Tibial nerve (tissue), 4 donors: ENCODE data around the gene CARD9. TPM values are rescaled to one million over a fixed set of nuclear protein-coding genes. Genes with fewer than 3 reads are reported as not detected.

Experiments used
- DNase-seq, 2 donors: peaks; one replicate each; pipeline ENCODE4 v3.0.0-alpha.2; 2019; ENCODE audit warnings: low spot score in 2 of 2
- H3K27ac ChIP-seq, 4 donors: fragments of 200-600 bp; sonication (generic) in 3 of 4; one replicate each; pipeline ENCODE4 v1.5.1; 2017 to 2019; ENCODE audit warnings: mild to moderate bottlenecking in 1 of 4
- H3K27me3 ChIP-seq, 2 donors: fragments of 200-600 bp; sonication (generic) in 1 of 2; one replicate each; pipeline versions ENCODE4 v1.5.1 to v1.6.0; 2017 to 2019
- H3K36me3 ChIP-seq, 3 donors: fragments of 200-600 bp; sonication (generic); one replicate each; pipeline ENCODE4 v1.5.1; 2018 to 2019
- H3K4me1 ChIP-seq, 4 donors: fragments of 200-600 bp; sonication (generic) in 3 of 4; one replicate each; pipeline ENCODE4 v1.5.1; 2017 to 2019
- H3K4me3 ChIP-seq, 4 donors: fragments of 200-600 bp; sonication (generic) in 3 of 4; one replicate each; pipeline ENCODE4 v1.5.1; 2017 to 2019; ENCODE audit warnings: mild to moderate bottlenecking in 1 of 4, moderate library complexity in 1 of 4
- H3K9me3 ChIP-seq, 4 donors: fragments of 200-600 bp; sonication (generic) in 3 of 4; one replicate each; pipeline ENCODE4 v1.5.1; 2017 to 2019
- CTCF ChIP-seq, 5 experiments: fragments of 200-600 bp in 3 of 5; fragments of 450-650 bp in 2 of 5; sonication (generic) in 3 of 5; IDR thresholded peaks; one replicate each; pipeline ENCODE4 v1.5.1; 2016 to 2019; ENCODE audit warnings: antibody characterized with exemption in 5 of 5, mild to moderate bottlenecking in 3 of 5, moderate library complexity in 2 of 5
- EP300 ChIP-seq, 2 donors: sonication (generic); formaldehyde crosslinking; IDR thresholded peaks; one replicate each; pipeline ENCODE4 v1.6.1; 2017; ENCODE audit warnings: antibody characterized with exemption in 2 of 2, mild to moderate bottlenecking in 1 of 2
- POLR2A ChIP-seq, 2 donors: fragments of 450-650 bp; IDR thresholded peaks; one replicate each; pipeline ENCODE4 v1.6.1; 2017; ENCODE audit warnings: antibody characterized with exemption in 2 of 2, mild to moderate bottlenecking in 2 of 2, moderate library complexity in 2 of 2
- WGBS, 2 donors: methylation state at CpG; one replicate each; pipeline ENCODE4 v1.1.5; 2018; 5-methylcytosine and 5-hydroxymethylcytosine counted together
- total RNA-seq, 4 donors: library from RNA; depleted of rRNA; stranded (reverse); fragments of >200 nt; gene quantifications; one replicate each; pipeline ENCODE4 v1.1.0, GENCODE V29; 2016

The CARD9 gene
- total RNA-seq, 4 donors from 2014 or later, result 3.1 to 19.8 (median 3.1) TPM

- Histone ChIP-seq H3K27ac (peak overlapping the region in 2 of 4 donors; percentile 4 to 24), H3K4me3 (peak overlapping the region in 3 of 4 donors; percentile 5 to 42 (median 5)), H3K4me1 (peaks cover 0 to 29% (median 9%) of the 10 kb centered on the region in 4 donors), H3K36me3 (peaks cover 0 to 35% (median 0%) of the 10 kb centered on the region in 3 donors), H3K9me3 (no peaks in the 10 kb centered on the region), H3K27me3 (no peaks in the 10 kb centered on the region)
- peak; percentile 51 to 53 for DNase-seq
- WGBS, 2 donors, result 5 to 7% methylated on average over 16 to 19 of the region's 21 CpGs
- TF ChIP-seq CTCF (IDR thresholded peaks at IDR 0.05) (peak in 1 of 5 experiments; percentile 46), POLR2A (IDR thresholded peaks at IDR 0.05) (no peak), EP300 (IDR thresholded peaks at IDR 0.05) (no peak)
Observed at GRCh38 chr9:136372561-136373299, 739 bp downstream of the CARD9 start.

- Histone ChIP-seq H3K4me1 (peaks cover 0 to 26% (median 9%) of the 10 kb centered on the region in 4 donors), H3K27ac (no peak overlapping the region), H3K4me3 (no peak overlapping the region), H3K9me3 (no peaks in the 10 kb centered on the region), H3K36me3 (peaks cover 0 to 30% (median 0%) of the 10 kb centered on the region in 3 donors), H3K27me3 (no peaks in the 10 kb centered on the region)
- DNase-seq, result no peak
- WGBS, 2 donors, result 85% methylated on average over 19 to 21 of the region's 21 CpGs
- TF ChIP-seq CTCF (IDR thresholded peaks at IDR 0.05), result no peak
- no peak for TF ChIP-seq POLR2A (IDR thresholded peaks at IDR 0.05)
- TF ChIP-seq EP300 (IDR thresholded peaks at IDR 0.05), result no peak
Observed at GRCh38 chr9:136372006-136372405, 1.5 kb downstream of the CARD9 start.

GRCh38 chr9:136371533-136371880, 2.0 kb downstream of the CARD9 start:
- Histone ChIP-seq H3K4me1 (peaks cover 0 to 21% (median 9%) of the 10 kb centered on the region in 4 donors), H3K4me3 (no peak overlapping the region), H3K27ac (no peak overlapping the region), H3K9me3 (no peaks in the 10 kb centered on the region), H3K36me3 (peaks cover 0 to 30% (median 0%) of the 10 kb centered on the region in 3 donors), H3K27me3 (no peaks in the 10 kb centered on the region)
- no peak for DNase-seq
- TF ChIP-seq CTCF (IDR thresholded peaks at IDR 0.05) (no peak), EP300 (IDR thresholded peaks at IDR 0.05) (no peak), POLR2A (IDR thresholded peaks at IDR 0.05) (no peak)
- WGBS, 2 donors, result 79 to 93% methylated on average over 6 to 10 of the region's 13 CpGs

DNA sequence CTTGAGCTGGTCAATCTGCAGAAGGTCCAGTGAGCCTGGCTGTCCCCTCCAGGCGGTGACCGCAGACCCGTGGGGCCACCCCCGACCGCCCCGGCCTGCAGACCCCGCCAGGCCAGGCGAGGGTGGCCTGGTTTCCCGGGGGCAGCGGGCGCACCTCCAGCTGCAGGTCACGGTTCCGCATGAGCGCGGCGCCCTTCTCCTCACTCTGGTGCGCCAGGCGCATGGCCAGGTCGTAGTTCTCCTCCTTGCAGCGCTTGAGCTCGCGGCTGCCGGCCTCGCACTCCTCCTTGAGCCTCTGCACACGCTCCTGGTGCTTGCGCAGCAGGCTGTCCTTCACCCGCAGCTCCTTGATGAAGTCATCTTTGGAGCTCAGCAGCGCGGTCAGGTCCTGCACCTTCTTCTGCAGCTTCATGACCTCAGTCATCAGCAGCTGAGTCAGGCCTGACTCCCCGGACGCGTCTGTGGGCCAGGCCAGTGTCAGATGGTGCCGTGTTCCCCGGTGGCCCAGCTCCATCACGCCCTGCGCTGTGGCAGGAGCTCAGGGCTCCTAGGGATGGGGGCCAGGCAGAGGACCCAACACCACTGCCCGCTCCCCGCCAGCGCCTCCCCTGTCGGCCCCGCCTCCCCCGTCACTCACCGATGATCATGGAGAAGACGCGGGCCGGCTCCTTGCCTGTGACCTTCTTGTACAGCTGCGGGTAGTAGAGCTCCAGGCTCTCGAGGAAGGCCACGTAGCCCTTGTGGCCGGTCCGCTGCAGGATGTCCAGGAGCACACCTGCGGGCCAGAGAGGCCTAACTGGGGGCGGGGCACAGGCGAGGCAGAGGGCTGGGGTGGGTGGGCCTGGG, 2.6 kb downstream of the CARD9 start:
- no peak for TF ChIP-seq CTCF (IDR thresholded peaks at IDR 0.05)
- TF ChIP-seq POLR2A (IDR thresholded peaks at IDR 0.05), result no peak
- no peak for TF ChIP-seq EP300 (IDR thresholded peaks at IDR 0.05)
- Histone ChIP-seq H3K36me3 (peaks cover 0 to 27% (median 0%) of the 10 kb centered on the region in 3 donors), H3K9me3 (no peaks in the 10 kb centered on the region), H3K27ac (no peak overlapping the region), H3K4me3 (no peak overlapping the region), H3K27me3 (no peaks in the 10 kb centered on the region), H3K4me1 (peaks cover 0 to 22% (median 9%) of the 10 kb centered on the region in 4 donors)
- 89 to 92% methylated on average over 16 to 45 of the region's 54 CpGs for WGBS, 2 donors
- no peak for DNase-seq

DNA sequence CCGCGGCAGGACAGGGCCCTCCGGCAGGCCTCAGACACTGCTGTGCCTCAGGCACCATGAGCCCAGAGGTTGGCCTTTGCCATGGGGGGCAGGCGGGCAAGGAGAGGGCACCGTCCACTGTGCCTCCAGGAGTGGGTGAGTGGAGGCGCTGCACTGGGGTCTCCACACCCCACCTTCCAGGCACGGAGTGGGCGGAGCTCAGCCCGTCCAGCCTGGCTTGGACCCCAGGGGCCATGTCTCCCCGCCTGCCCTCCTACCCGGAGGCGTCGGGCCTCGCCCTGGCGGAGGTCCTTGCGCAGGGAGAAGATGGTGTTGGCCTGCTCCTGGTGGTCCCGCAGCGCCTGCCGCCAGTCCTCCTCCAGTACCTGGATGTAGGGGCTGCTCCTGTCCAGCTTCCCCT, 3.4 kb downstream of the CARD9 start:
- Histone ChIP-seq H3K27me3 (no peaks in the 10 kb centered on the region), H3K27ac (no peak overlapping the region), H3K9me3 (no peaks in the 10 kb centered on the region), H3K36me3 (peaks cover 0 to 18% (median 0%) of the 10 kb centered on the region in 3 donors), H3K4me3 (no peak overlapping the region), H3K4me1 (peaks cover 0 to 29% (median 9%) of the 10 kb centered on the region in 4 donors)
- no peak for DNase-seq
- TF ChIP-seq POLR2A (IDR thresholded peaks at IDR 0.05) (no peak), CTCF (IDR thresholded peaks at IDR 0.05) (no peak), EP300 (IDR thresholded peaks at IDR 0.05) (no peak)
- whole genome bisulfite sequencing, 2 donors, result 78 to 84% methylated on average over 6 to 13 of the region's 19 CpGs
